Spleen (tissue), 11 donors: Measurements from ENCODE around the gene RSPO1. TPM values are rescaled to one million over a fixed set of nuclear protein-coding genes. Genes with fewer than 3 reads are reported as not detected.

ENCODE experiments used
- DNase-seq: peaks from one replicate; pipeline ENCODE4 v3.0.0-alpha.2; 2020
- H3K27ac ChIP-seq, 8 donors: fragments of 200-600 bp; sonication (generic) in 7 of 8; 1 replicate in 4 of 8; 2 replicates in 4 of 8; pipeline versions ENCODE4 v1.5.0 to v1.8.0; 2016 to 2021; ENCODE audit warnings: inconsistent platforms in 4 of 8, mild to moderate bottlenecking in 4 of 8, moderate library complexity in 1 of 8
- H3K27me3 ChIP-seq, 7 donors: fragments of 200-600 bp; sonication (generic) in 6 of 7; replicated peaks in 1 of 7; 1 replicate in 4 of 7; 2 replicates in 3 of 7; pipeline versions ENCODE4 v1.5.0 to v1.8.0; 2016 to 2021; ENCODE audit warnings: inconsistent platforms in 3 of 7, mild to moderate bottlenecking in 1 of 7
- H3K36me3 ChIP-seq, 6 donors: fragments of 200-600 bp; sonication (generic) in 5 of 6; 1 replicate in 4 of 6; 2 replicates in 2 of 6; pipeline versions ENCODE4 v1.5.0 to v1.8.0; 2016 to 2021; ENCODE audit warnings: inconsistent platforms in 2 of 6
- H3K4me1 ChIP-seq, 6 donors: fragments of 200-600 bp; sonication (generic) in 5 of 6; 1 replicate in 3 of 6; 2 replicates in 3 of 6; pipeline versions ENCODE4 v1.5.0 to v1.8.0; 2016 to 2021; ENCODE audit warnings: inconsistent platforms in 3 of 6
- H3K4me3 ChIP-seq, 8 donors: fragments of 200-600 bp; sonication (generic) in 7 of 8; 1 replicate in 4 of 8; 2 replicates in 4 of 8; pipeline versions ENCODE4 v1.5.0 to v1.8.0; 2016 to 2021; ENCODE audit warnings: inconsistent platforms in 4 of 8, mild to moderate bottlenecking in 4 of 8, moderate library complexity in 2 of 8
- H3K9me3 ChIP-seq, 8 donors: fragments of 200-600 bp; sonication (generic) in 7 of 8; 1 replicate in 4 of 8; 2 replicates in 4 of 8; pipeline versions ENCODE4 v1.5.0 to v1.8.0; 2016 to 2021; ENCODE audit warnings: inconsistent platforms in 4 of 8
- CTCF ChIP-seq, 11 experiments: fragments of 200-600 bp in 7 of 11; fragments of 450-650 bp in 4 of 11; sonication (generic) in 4 of 11; IDR thresholded peaks in 8 of 11; conservative IDR thresholded peaks in 3 of 11; 1 replicate in 7 of 11; 2 replicates in 4 of 11; pipeline versions ENCODE4 v1.4.0 to v1.8.0; 2016 to 2021; ENCODE audit warnings: antibody characterized with exemption in 11 of 11, inconsistent platforms in 4 of 11, mild to moderate bottlenecking in 1 of 11
- POLR2A ChIP-seq, 3 donors: fragments of 450-650 bp; IDR thresholded peaks; one replicate each; pipeline ENCODE4 v1.5.1; 2017; ENCODE audit warnings: antibody characterized with exemption in 3 of 3, mild to moderate bottlenecking in 1 of 3
- POLR2AphosphoS5 ChIP-seq, 3 donors: sonication (generic); formaldehyde crosslinking; IDR thresholded peaks; one replicate each; pipeline ENCODE4 v1.5.1; 2017; ENCODE audit warnings: antibody characterized with exemption in 3 of 3
- WGBS, 5 donors: extraction: QIAGEN DNeasy Blood & Tissue Kit in 3 of 5; methylation state at CpG; one replicate each; pipeline versions ENCODE4 v1.1.5 to v1.1.7; 2013 to 2018; 5-methylcytosine and 5-hydroxymethylcytosine counted together
- intact Hi-C: fragments of 100-400 bp; cut with DNase I; formaldehyde crosslinking; loops from one replicate; pipeline ENCODE4 v1.15.0; 2023; ENCODE audit warnings: low total_unique reads
- polyA plus RNA-seq, 3 donors: library from polyadenylated mRNA; stranded (reverse); fragments of 200-250 nt; gene quantifications; one replicate each; pipeline ENCODE4 v1.2.1, GENCODE V29; 2013
- total RNA-seq, 7 donors: library from RNA; depleted of rRNA in 3 of 7; stranded (reverse); fragments of >200 nt in 3 of 7; fragmentation: NEBNext Ultra II Directional in 4 of 7; extraction: Animal tissue kit (Norgen Biotek cat#: 25700) in 4 of 7; gene quantifications; one replicate each; pipeline versions ENCODE4 v1.1.0 to v1.2.1, GENCODE V29; 2016 to 2021
- donor health status: healthy with polysubstance abuse.
- donor health status: DM: no; HTN: no; CAD: no; lungs with moderate emphysema.
- donor health status: DM: no; HTN: no; CAD: no.
- donor health status: Bipolar disorder and iron deficiency.
- donor health status: healthy.
- donor health status: DM: no; HTN: no; CAD: no.
- donor health status: DM: yes; HTN: yes; CAD: no.

RSPO1 gene
- total and polyA plus RNA-seq, 10 donors: 0.20 to 1.0 (median 0.48) TPM; not detected in 1

- 76 to 89% (median 86%) methylated on average over 11 of the region's 11 CpGs for WGBS, 5 donors
- Histone ChIP-seq H3K27ac (no peak overlapping the region), H3K4me3 (no peak overlapping the region), H3K4me1 (no peaks in the 10 kb centered on the region), H3K36me3 (no peaks in the 10 kb centered on the region), H3K9me3 (no peaks in the 10 kb centered on the region), H3K27me3 (peaks cover 0 to 37% (median 0%) of the 10 kb centered on the region in 7 donors)
- no peak for DNase-seq
- TF ChIP-seq CTCF (IDR thresholded peaks at IDR 0.05 in 8 of 11, conservative IDR thresholded peaks at IDR 0.05 in 3 of 11): no peak
- TF ChIP-seq POLR2A (IDR thresholded peaks at IDR 0.05): no peak
- TF ChIP-seq POLR2AphosphoS5 (IDR thresholded peaks at IDR 0.05): no peak
- intact Hi-C loops: no loop called here
These were observed 27.5 kb upstream of the RSPO1 start for GRCh38 chr1:37662031-37662755.

GRCh38 chr1:37661401-37661800, 26.7 kb upstream of the RSPO1 start:
- Histone ChIP-seq H3K36me3 (no peaks in the 10 kb centered on the region), H3K9me3 (no peaks in the 10 kb centered on the region), H3K27ac (no peak overlapping the region), H3K4me3 (no peak overlapping the region), H3K27me3 (peaks cover 0 to 39% (median 0%) of the 10 kb centered on the region in 7 donors), H3K4me1 (no peaks in the 10 kb centered on the region)
- DNase-seq: no peak
- intact Hi-C loops: no loop called here
- no peak for TF ChIP-seq POLR2AphosphoS5 (IDR thresholded peaks at IDR 0.05)
- TF ChIP-seq POLR2A (IDR thresholded peaks at IDR 0.05): no peak
- no peak for TF ChIP-seq CTCF (IDR thresholded peaks at IDR 0.05 in 8 of 11, conservative IDR thresholded peaks at IDR 0.05 in 3 of 11)
- 67 to 84% (median 70%) methylated on average over 8 to 9 of the region's 9 CpGs for WGBS, 5 donors

GRCh38 chr1:37660664-37661063, 26.0 kb upstream of the RSPO1 start:
- no peak overlapping the region for H3K4me3 ChIP-seq
- 48 to 75% (median 58%) methylated on average over 7 to 10 of the region's 10 CpGs for WGBS, 5 donors
- H3K9me3 ChIP-seq: no peaks in the 10 kb centered on the region
- TF ChIP-seq POLR2A (IDR thresholded peaks at IDR 0.05): no peak
- TF ChIP-seq CTCF (IDR thresholded peaks at IDR 0.05 in 8 of 11, conservative IDR thresholded peaks at IDR 0.05 in 3 of 11): no peak
- no peak for TF ChIP-seq POLR2AphosphoS5 (IDR thresholded peaks at IDR 0.05)
- peak; percentile 59 for DNase-seq
- H3K36me3 ChIP-seq: no peaks in the 10 kb centered on the region
- intact Hi-C loops: no loop called here
- H3K4me1 ChIP-seq: no peaks in the 10 kb centered on the region
- H3K27ac ChIP-seq: no peak overlapping the region
- peaks cover 0 to 39% (median 0%) of the 10 kb centered on the region in 7 donors for H3K27me3 ChIP-seq

GRCh38 chr1:37658486-37658885, 23.8 kb upstream of the RSPO1 start:
- H3K4me3 ChIP-seq: no peak overlapping the region
- TF ChIP-seq POLR2AphosphoS5 (IDR thresholded peaks at IDR 0.05) (no peak), POLR2A (IDR thresholded peaks at IDR 0.05) (no peak), CTCF (IDR thresholded peaks at IDR 0.05 in 8 of 11, conservative IDR thresholded peaks at IDR 0.05 in 3 of 11) (no peak)
- H3K9me3 ChIP-seq: no peaks in the 10 kb centered on the region
- WGBS, 5 donors: 86 to 95% (median 89%) methylated on average over 6 of the region's 6 CpGs
- H3K27ac ChIP-seq: no peak overlapping the region
- H3K36me3 ChIP-seq: no peaks in the 10 kb centered on the region
- H3K4me1 ChIP-seq: no peaks in the 10 kb centered on the region
- intact Hi-C loops: no loop called here
- no peak for DNase-seq
- H3K27me3 ChIP-seq: peaks cover 0 to 39% (median 0%) of the 10 kb centered on the region in 7 donors
